HG02610 (cell line): ENCODE data around the gene NOS2.
A peak's percentile ranks its signal among the peaks of the same experiment; 100 is the strongest.

Experiments
- ATAC-seq: cut with Tn5 transposase; IDR thresholded peaks from one replicate; pipeline ENCODE4 v1.9.1; 2021; ENCODE audit warnings: mild to moderate bottlenecking, moderate library complexity; ENCODE audit not compliant: unreplicated experiment

Gene NOS2

DNA sequence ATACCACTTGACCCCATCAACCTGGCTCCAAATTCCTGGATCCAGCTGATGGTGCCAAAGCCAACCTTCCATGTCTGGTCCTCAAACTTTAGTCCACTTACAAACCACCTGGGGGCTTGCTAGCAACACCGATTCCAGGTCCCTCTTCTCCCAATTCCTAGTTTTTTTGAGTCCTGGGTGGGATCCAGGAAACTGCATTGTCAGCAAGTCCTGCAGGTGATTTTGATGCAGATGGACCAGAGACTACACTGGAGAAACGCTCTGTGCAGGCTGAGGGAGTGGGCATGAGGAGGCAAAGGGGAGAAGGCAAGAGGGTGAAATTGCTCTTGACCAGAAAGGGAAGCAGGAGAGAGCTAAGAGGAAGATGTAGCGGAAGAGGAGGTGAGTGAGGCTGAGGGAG, 21.0 kb upstream of the NOS2 start:
- ATAC-seq = no peak

DNA sequence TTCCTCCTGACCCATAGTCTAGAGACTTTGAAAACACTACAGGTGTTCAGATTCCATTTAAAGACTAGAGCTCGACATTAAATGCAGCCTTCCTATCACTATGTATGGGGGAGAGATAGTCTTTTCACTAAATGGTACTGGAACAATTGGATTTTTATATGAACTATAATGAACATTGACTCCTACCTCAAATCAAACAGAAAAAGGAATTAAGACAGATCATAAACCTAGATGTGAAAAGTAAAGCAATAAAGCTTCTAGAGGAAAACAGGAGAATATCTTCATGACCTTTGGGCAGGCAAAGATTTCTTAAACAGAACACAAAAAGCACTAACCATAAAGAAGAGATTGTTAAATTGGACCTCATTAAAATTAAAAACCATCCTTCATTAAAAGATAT, 18.8 kb upstream of the NOS2 start:
- no peak for ATAC-seq

DNA sequence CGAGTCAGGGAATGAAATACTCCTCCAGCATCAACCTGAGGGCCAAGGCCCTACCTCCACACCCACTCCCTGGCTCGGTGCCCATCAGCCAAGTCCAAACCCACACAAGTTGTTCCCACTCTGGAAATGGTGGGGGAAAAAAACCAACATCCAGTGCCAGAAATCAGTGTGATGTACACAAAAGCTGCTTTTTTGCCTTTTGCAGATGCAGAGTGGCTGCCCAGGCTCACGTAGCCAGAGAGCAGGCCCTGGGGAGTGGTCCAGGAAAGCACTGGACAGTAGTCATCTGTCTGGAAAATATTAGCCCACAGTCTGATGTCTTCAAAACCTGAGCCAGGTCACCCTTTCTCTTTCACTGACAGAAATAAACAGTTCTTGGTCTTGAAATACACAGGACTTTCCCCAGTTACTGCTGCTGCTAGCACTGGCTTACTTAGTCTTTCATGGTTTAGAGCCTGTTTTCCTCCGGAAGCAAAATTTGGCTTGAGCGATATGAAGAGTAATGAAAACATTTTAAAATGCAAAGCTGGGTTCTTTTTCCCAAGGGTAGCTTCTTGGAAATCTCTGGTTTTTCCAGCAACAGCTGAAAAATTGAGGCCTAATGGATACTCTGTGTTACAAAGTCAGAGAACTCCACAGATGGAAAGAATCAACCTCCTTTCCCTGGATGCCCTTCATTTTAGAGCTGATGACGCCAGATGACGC, 18.2 kb upstream of the NOS2 start:
- ATAC-seq = no peak

DNA sequence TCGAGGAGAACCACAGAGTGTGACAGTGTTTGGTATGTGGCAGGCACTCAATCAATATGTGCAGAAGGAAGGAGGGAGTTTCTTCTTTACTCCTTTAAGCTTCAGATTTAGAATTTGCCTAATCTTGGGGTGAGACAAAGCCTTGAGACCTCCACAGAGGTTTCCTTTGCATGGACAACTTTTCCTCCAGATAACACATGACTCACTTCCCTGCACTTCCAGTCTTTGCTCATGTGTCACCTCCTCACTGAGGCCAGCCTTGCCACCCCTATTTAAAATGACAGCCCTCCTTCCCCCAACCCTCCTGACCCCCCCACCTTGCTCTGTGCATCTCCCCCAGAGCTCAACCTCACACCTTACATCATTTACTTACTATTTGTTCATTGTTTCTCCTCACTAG, 17.4 kb upstream of the NOS2 start:
- ATAC-seq = no peak

DNA sequence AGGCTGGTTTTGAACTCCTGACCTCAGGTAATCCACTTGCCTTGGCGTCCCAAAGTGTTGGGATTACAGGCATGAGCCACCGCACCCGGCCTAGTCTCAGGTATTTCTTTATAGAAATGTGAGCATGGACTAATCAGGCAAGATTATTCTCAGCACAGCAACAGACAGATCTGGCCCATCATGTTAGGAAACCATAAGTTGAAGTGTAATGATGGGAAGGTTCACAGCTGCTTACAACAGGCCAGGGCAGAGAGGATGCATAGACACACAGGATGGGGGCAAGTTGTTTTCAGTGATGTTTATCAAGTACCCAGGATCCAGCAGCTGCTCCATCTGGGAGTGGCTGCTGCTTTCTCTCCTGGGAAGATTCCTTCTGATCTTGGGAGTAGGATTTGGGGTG, 16.6 kb upstream of the NOS2 start:
- ATAC-seq = no peak

- ATAC-seq = no peak
Measured at GRCh38 chr17:27811961-27812360, 11.6 kb upstream of the NOS2 start.

DNA sequence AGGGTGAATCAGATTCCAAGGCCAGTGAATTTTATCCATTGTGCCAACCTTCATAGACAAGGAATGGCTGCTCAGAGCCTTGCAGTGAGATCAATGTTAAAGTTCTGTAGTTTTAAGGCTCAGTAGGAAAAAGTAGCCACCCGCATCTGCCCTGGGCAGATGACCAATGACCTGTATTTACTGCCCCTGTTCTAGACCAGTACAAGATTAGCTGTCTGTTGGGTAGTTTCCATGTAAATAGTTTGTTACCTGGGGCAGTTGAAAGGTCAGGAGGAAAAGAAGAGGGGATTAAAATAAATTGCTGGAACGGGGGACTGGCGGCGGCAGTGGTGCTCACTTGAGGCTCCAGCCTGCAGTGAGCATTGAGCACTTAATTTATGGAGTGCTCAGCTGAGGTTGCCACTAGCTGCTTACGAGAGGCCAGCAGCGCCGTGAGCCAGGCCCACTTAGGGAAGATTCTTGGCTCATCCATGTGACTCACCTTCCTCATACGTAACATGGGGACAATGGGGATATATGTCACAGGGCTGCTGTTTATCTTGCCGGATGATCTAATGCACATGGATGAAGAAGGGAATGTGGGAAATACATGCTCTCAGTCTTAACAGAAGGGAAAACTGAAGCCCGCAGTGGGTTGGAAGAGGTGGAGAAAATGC, 10.7 kb upstream of the NOS2 start:
- ATAC-seq = no peak

- peak; percentile 54 for ATAC-seq
Measured at GRCh38 chr17:27810211-27810901, 10.0 kb upstream of the NOS2 start.

GRCh38 chr17:27809555-27809954, 9.2 kb upstream of the NOS2 start:
- no peak for ATAC-seq

DNA sequence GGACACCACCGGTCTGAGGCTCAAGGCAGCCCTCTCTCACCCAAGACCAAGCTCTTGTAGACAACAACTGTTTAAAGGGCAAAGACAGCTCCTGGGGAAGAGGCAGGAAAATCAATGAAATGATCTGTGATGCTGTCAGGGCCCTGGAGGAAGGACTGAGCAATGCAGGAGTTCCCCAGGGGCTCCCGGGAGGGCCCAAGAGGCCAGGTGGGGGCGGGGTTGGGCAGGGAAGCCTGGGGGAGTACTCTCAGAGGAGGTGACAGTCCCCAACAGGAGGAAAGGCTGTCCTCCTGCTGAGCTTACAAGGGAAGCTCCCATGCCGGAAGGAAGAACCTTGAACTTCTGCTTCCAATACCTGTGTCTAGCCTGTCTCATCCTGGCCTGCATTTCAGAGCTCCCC, 8.3 kb upstream of the NOS2 start:
- peak; percentile 23 for ATAC-seq

GRCh38 chr17:27807567-27808470, 7.5 kb upstream of the NOS2 start:
- ATAC-seq = peak; percentile 68

GRCh38 chr17:27805520-27806146, 5.3 kb upstream of the NOS2 start:
- ATAC-seq = peak; percentile 31

GRCh38 chr17:27804113-27804512, 3.8 kb upstream of the NOS2 start:
- ATAC-seq = no peak

- no peak for ATAC-seq
Measured at GRCh38 chr17:27802962-27803680, 2.8 kb upstream of the NOS2 start.

DNA sequence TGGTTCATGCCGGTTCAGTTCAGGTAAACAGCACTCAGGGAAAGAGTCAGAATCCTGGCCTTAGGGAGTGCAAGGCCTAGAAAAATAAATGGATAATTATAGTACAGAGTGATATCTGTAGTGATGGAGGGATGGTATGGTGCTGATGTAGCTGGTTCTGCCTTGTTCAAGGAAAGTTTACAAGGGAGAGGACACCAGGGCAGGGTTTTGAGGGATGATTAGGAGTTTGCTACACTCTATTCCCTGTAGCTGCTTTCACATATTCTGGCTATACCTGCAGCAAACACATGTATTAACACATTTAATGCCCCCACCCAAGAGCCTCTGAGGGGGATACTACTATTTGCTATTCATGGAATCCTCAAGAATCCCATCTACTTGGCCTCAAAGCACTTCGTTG, 1.7 kb upstream of the NOS2 start:
- ATAC-seq = no peak

DNA sequence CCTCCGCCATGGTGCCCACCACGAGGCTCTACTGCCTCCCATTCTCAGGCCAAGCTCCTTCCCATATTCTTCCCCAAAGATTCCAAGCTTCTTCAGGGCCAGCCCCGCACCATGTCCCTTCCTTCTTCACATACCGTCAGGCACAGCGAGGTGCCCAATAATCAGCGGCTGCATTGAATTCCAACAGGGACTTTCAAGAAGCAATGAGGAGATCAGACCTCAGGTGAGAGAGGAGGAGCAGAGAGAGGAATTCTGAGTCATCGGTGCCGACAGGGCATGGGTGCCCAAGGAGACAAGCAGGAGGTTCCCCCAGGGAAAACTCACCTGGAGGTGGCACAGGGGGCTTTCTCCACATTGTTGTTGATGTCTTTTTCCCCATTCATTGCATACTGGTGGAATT, 2.0 kb downstream of the NOS2 start:
- ATAC-seq = no peak

DNA sequence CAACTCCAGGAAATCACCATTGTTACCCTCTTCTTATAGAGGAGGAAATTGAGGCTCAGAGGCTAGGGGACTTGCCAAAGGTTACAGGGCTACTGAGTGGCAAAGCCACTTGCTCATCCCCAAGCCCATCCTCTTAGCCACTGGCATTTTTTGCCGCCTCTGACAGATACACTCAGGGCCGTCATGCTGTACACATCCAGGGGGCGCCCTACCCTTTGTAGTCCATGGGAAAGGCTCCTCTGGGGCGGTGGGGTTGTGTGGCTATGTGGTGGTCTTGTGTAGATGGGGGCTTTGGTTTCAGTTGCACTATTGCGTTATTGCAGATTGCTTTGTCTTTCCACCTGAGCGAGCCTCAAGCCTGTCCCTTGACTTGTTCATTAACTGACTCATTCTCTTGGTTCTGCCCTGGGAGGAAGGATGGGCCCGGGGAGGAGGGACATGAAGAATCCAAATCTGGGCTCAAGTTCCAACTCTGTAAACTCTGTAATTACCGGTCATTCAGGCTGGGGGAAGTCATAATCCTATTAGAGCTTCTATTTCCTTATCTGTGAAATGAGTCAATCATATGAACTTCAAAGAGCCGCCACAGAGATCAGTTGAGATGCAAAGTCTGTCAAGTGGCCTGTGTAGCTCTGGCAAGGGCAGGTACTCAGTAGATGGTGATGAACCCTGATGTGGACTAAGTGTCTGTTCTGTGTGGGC, 2.8 kb downstream of the NOS2 start:
- no peak for ATAC-seq

GRCh38 chr17:27793906-27794569, 6.3 kb downstream of the NOS2 start:
- no peak for ATAC-seq
